Measurements from ENCODE around the gene PAXIP1. TPM values are rescaled to one million over a fixed set of nuclear protein-coding genes. Genes with fewer than 3 reads are reported as not detected.
"Not testable (repeated sequence)": the region's sequence is repeated elsewhere in the genome, so short reads cannot be mapped to it uniquely, and the experiment has no call there.

The PAXIP1 gene, protein sequence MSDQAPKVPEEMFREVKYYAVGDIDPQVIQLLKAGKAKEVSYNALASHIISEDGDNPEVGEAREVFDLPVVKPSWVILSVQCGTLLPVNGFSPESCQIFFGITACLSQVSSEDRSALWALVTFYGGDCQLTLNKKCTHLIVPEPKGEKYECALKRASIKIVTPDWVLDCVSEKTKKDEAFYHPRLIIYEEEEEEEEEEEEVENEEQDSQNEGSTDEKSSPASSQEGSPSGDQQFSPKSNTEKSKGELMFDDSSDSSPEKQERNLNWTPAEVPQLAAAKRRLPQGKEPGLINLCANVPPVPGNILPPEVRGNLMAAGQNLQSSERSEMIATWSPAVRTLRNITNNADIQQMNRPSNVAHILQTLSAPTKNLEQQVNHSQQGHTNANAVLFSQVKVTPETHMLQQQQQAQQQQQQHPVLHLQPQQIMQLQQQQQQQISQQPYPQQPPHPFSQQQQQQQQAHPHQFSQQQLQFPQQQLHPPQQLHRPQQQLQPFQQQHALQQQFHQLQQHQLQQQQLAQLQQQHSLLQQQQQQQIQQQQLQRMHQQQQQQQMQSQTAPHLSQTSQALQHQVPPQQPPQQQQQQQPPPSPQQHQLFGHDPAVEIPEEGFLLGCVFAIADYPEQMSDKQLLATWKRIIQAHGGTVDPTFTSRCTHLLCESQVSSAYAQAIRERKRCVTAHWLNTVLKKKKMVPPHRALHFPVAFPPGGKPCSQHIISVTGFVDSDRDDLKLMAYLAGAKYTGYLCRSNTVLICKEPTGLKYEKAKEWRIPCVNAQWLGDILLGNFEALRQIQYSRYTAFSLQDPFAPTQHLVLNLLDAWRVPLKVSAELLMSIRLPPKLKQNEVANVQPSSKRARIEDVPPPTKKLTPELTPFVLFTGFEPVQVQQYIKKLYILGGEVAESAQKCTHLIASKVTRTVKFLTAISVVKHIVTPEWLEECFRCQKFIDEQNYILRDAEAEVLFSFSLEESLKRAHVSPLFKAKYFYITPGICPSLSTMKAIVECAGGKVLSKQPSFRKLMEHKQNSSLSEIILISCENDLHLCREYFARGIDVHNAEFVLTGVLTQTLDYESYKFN
- total RNA-seq, result 10 to 100 TPM; 16.9 to 18.0 TPM

DNA sequence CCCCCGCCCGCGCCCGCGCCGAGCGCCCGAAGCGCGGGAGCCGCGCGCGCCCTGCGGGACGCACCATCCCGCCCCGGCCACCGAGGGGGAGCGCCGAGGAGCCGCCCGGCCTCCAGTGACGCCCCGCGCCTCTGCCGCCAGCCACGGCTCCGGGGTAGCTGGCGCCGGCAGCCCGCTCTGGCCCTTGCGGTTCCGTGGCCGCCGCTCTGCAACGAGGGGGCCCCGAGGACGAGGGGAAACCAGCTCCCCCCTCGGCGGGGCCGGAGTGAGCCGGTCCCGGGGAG lies at the start of gene PAXIP1:
Gene PAXIP1 (minus strand): TSS at position 33 of the 284 bp plus-strand sequence. CDS start 195 bp downstream, outside the sequence.
- intact Hi-C loops (cut with micrococcal nuclease), result loop anchor here (1.0 to 10.0 kb wide), 4 partner anchors 91 to 642 kb away; partner anchors contain the start of gene RBM33
- Mint-ChIP-seq H3K36me3 (ENCODE audit: low read depth) (peaks cover 20% of the 10 kb centered on the region), H3K27me3 (ENCODE audit: low read depth) (no peaks in the 10 kb centered on the region), H3K9me3 (no peaks in the 10 kb centered on the region), H3K4me1 (ENCODE audit: low read depth) (peaks cover 7% of the 10 kb centered on the region), H3K4me3 (peak within 1 kb of the TSS; percentile 92), H3K27ac (peak within 1 kb of the TSS; percentile 89)
- DNase-seq, result no peak
- CTCF ChIA-PET, result interaction anchor here (0.8 to 1.0 kb wide), 2 partner anchors 75 to 341 kb away, joined by 3 to 6 read pairs; no protein-coding TSS in a partner anchor

DNA sequence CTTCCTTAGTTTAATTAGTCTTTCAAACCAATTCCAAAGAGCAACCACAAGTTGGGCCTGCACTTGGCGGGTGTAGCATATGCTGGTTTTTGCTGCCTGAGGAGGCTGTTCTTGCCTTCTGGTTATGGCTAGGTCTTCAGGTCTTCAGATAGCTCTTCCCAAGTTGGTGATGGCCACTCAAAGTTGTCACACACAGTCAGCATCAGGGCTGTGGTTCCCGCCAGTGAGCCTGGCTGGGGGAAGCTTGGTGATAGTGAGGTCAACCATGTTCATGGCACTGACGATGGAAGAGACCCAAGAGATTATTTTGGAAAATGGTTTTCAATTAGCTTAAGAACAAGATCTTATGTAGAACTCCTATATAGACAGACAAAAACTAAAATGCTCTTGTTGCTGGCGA lies 48.4 kb upstream of the PAXIP1 start:
- Mint-ChIP-seq H3K4me3 (no peak overlapping the region), H3K9me3 (no peaks in the 10 kb centered on the region), H3K27me3 (ENCODE audit: low read depth) (peaks cover 15% of the 10 kb centered on the region), H3K36me3 (ENCODE audit: low read depth) (no peaks in the 10 kb centered on the region), H3K27ac (no peak overlapping the region), H3K4me1 (ENCODE audit: low read depth) (no peaks in the 10 kb centered on the region)
- DNase-seq, result no peak
- intact Hi-C loops (cut with micrococcal nuclease), result no loop called here
- CTCF ChIA-PET, result no interaction called here

DNA sequence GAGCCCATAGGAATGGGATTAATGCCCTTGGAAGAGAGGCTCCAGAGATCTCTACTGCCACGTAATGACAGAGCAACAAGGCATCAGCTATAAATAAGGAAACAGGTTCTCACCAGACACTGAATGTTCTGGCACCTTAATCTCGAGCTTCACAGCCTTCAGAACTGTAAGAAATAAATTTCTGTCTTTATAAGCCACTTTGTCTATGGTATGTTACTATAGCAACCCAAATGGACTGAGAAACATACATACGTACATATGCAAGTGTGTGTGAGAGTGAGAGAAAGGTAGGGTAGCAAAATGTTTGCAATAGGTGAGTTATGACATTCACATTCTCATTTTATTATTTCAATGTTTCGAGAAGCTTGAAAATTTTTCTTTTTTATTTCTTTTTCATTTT lies 45.1 kb upstream of the PAXIP1 start:
- CTCF ChIA-PET, result no interaction called here
- Mint-ChIP-seq H3K36me3 (ENCODE audit: low read depth) (no peaks in the 10 kb centered on the region), H3K4me3 (no peak overlapping the region), H3K4me1 (ENCODE audit: low read depth) (no peaks in the 10 kb centered on the region), H3K27ac (no peak overlapping the region), H3K27me3 (ENCODE audit: low read depth) (peaks cover 9% of the 10 kb centered on the region), H3K9me3 (no peaks in the 10 kb centered on the region)
- intact Hi-C loops (cut with micrococcal nuclease), result no loop called here
- no peak for DNase-seq

DNA sequence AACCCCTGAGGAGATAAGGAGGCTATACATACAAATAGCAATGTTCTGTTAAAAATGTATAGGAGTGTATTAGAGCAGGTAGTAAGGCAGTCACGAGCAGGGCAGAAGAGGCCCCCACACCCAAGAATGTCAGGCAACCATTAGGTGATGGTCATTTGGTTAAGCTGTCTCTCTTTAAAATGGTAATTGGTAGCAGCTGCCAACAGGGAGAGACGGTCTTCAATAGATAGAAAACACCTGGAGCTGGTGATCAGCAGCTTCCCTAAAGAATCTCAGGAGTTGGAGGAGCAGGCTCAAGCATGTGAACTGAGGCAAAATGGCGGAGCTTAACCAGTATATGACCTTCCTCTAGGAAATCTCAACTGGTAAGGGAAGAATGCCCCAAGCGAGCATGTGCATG lies 40.8 kb upstream of the PAXIP1 start:
- no peaks in the 10 kb centered on the region for H3K4me1 Mint-ChIP-seq (ENCODE audit: low read depth)
- H3K27ac Mint-ChIP-seq, result no peak overlapping the region
- no peaks in the 10 kb centered on the region for H3K36me3 Mint-ChIP-seq (ENCODE audit: low read depth)
- no peak overlapping the region for H3K4me3 Mint-ChIP-seq
- DNase-seq, result no peak
- no peaks in the 10 kb centered on the region for H3K9me3 Mint-ChIP-seq
- CTCF ChIA-PET, result interaction anchor here (0.5 kb wide), 1 partner anchor 556 kb away, joined by 5 read pairs; no protein-coding TSS in a partner anchor
- H3K27me3 Mint-ChIP-seq (ENCODE audit: low read depth), result peaks cover 27% of the 10 kb centered on the region
- intact Hi-C loops (cut with micrococcal nuclease), result no loop called here

DNA sequence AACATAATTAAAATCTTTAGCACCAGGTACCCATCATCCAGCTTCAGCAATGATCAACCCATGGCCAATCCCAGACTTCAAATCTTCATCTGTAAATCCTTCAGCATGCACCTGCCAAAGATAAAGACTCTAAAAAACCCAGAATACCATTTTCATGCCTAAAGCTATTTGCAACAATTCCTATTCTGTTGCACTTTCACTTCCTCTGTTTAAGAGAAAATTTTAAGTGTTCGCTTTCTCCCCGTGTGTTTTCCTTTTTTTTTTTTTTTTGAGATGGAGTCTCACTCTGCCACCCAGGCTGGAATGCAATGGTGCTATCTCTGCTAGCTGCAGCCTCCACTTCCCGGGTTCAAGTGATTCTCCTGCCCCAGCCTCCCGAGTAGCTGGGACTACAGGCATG lies 35.4 kb upstream of the PAXIP1 start:
- Mint-ChIP-seq H3K27me3 (ENCODE audit: low read depth) (peaks cover 27% of the 10 kb centered on the region), H3K9me3 (no peaks in the 10 kb centered on the region), H3K4me1 (ENCODE audit: low read depth) (no peaks in the 10 kb centered on the region), H3K27ac (no peak overlapping the region), H3K4me3 (no peak overlapping the region), H3K36me3 (ENCODE audit: low read depth) (no peaks in the 10 kb centered on the region)
- intact Hi-C loops (cut with micrococcal nuclease), result no loop called here
- DNase-seq, result no peak
- CTCF ChIA-PET, result no interaction called here

DNA sequence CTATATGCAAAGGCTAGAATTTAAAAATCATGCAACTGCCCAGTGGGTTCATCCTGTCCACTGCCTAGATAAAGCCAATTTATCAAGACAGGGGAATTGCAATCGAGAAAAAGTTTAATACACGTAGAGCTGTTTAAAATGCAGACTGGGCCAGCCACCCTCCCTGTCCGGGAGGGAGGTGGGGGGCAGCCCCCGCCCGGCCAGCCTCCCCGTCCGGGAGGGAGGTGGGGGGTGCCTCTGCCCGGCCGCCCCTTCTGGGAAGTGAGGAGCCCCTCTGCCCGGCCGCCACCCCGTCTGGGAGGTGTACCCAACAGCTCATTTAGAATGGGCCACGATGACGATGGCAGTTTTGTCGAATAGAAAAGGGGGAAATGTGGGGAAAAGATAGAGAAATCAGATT lies 31.6 kb upstream of the PAXIP1 start:
- H3K36me3 Mint-ChIP-seq (ENCODE audit: low read depth); H3K9me3 Mint-ChIP-seq; CTCF ChIA-PET; H3K4me3 Mint-ChIP-seq; H3K27ac Mint-ChIP-seq; H3K4me1 Mint-ChIP-seq (ENCODE audit: low read depth); intact Hi-C loops (cut with micrococcal nuclease); DNase-seq: not testable (repeated sequence)
- peaks cover 13% of the 10 kb centered on the region for H3K27me3 Mint-ChIP-seq (ENCODE audit: low read depth)

DNA sequence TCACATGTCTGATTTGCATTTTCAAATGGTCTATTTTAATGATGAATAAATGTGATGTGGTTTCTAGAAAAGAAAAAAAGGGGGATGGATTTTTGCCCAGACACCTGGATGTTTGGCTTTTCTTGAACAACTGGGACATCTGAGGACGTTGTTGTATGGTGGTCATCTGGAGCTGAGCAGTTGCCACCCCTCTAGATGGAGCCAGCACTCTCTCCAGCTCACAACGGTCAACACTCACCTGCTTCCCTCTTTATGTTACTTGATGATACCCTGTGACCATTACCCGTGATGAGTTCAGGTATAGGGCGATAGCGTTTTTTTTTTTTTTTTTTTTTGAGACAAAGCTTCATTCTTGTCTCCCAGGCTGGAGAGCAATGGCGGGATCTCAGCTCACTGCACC lies 30.1 kb upstream of the PAXIP1 start:
- H3K27me3 Mint-ChIP-seq (ENCODE audit: low read depth), result peaks cover 8% of the 10 kb centered on the region

DNA sequence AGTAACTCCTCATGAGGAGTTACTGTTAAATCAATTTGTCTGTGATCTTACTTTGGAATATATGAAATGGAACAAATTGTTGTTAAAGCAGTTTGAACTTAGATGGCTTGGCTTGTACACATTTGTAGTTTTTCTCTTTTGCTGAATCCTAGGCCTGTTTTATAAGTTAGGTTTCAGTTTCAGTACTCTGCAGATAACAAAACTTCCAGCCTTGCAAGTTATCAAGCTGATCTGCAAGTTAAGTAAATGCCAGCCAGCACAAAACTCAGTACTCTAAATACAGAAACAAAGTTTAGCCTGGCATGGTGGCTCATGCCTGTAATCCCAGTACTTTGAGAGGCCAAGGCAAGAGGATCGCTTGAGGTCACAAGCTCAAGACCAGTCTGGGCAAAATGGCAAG lies 25.0 kb upstream of the PAXIP1 start:
- no peak for DNase-seq
- no peaks in the 10 kb centered on the region for H3K36me3 Mint-ChIP-seq (ENCODE audit: low read depth)
- H3K9me3 Mint-ChIP-seq, result no peaks in the 10 kb centered on the region
- H3K4me3 Mint-ChIP-seq, result no peak overlapping the region
- CTCF ChIA-PET, result no interaction called here
- intact Hi-C loops (cut with micrococcal nuclease), result no loop called here
- H3K27me3 Mint-ChIP-seq (ENCODE audit: low read depth), result peaks cover 2% of the 10 kb centered on the region
- H3K27ac Mint-ChIP-seq, result no peak overlapping the region
- no peaks in the 10 kb centered on the region for H3K4me1 Mint-ChIP-seq (ENCODE audit: low read depth)

More for the DNA sequence above, 30.1 kb upstream of the PAXIP1 start:
- H3K4me3 Mint-ChIP-seq, result no peak overlapping the region
- H3K27ac Mint-ChIP-seq, result no peak overlapping the region
- CTCF ChIA-PET, result no interaction called here
- intact Hi-C loops (cut with micrococcal nuclease), result no loop called here
- H3K36me3 Mint-ChIP-seq (ENCODE audit: low read depth), result no peaks in the 10 kb centered on the region
- H3K9me3 Mint-ChIP-seq, result no peaks in the 10 kb centered on the region
- DNase-seq, result no peak
- H3K4me1 Mint-ChIP-seq (ENCODE audit: low read depth), result no peaks in the 10 kb centered on the region

DNA sequence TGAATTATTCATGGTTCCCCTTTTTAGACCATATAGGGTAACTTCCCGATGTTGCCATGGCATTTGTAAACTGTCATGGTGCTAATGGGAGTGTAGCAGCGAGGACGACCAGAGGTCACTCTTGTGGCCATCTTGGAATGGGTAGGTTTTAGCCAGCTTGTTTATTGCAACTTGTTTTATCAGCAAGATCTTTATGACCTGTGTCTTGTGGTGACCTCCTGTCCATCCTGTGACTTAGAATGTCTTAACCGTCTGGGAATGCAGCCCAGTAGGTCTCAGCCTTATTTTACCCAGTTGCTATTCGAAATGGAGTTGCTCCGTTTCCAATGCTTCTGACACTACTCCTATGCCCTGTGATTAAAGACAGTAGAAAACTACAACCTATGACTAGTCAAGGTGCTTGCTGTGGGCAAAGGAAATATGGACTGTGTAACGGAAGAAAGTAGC lies 18.8 kb upstream of the PAXIP1 start:
- H3K36me3 Mint-ChIP-seq (ENCODE audit: low read depth), result no peaks in the 10 kb centered on the region
- no peaks in the 10 kb centered on the region for H3K9me3 Mint-ChIP-seq
- no peaks in the 10 kb centered on the region for H3K27me3 Mint-ChIP-seq (ENCODE audit: low read depth)
- intact Hi-C loops (cut with micrococcal nuclease), result no loop called here
- H3K27ac Mint-ChIP-seq, result no peak overlapping the region
- no peaks in the 10 kb centered on the region for H3K4me1 Mint-ChIP-seq (ENCODE audit: low read depth)
- DNase-seq, result no peak
- CTCF ChIA-PET, result interaction anchor here (1.3 to 2.2 kb wide), 2 partner anchors 11 to 13 kb away, joined by 4 to 6 read pairs; no protein-coding TSS in a partner anchor
- H3K4me3 Mint-ChIP-seq, result no peak overlapping the region

DNA sequence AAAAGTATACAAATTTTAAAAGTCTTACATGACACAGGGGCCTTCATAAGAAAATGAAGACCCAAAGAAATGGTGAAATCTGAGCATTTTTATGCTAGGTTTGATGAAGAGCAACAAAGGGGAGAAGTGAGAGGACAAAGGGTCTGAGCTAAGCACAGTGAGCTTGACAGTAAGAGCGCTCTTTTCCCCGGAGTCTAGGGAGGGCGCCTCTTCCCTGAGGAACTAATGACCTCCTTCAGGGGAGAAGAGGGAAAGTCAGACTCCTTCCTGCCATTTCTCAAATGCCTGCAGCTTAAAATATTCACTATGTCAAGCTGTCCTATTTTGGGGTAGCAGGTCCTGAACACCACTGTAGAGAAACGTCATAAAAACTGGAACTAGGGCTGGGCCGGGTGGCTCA lies 18.1 kb upstream of the PAXIP1 start:
- CTCF ChIA-PET, result interaction anchor here (0.5 to 2.2 kb wide), 3 partner anchors 10 to 20 kb away, joined by 4 to 6 read pairs (median 5); no protein-coding TSS in a partner anchor
- Mint-ChIP-seq H3K4me1 (ENCODE audit: low read depth) (no peaks in the 10 kb centered on the region), H3K27ac (no peak overlapping the region), H3K4me3 (no peak overlapping the region), H3K9me3 (no peaks in the 10 kb centered on the region), H3K27me3 (ENCODE audit: low read depth) (no peaks in the 10 kb centered on the region), H3K36me3 (ENCODE audit: low read depth) (no peaks in the 10 kb centered on the region)
- intact Hi-C loops (cut with micrococcal nuclease), result no loop called here
- DNase-seq, result no peak

DNA sequence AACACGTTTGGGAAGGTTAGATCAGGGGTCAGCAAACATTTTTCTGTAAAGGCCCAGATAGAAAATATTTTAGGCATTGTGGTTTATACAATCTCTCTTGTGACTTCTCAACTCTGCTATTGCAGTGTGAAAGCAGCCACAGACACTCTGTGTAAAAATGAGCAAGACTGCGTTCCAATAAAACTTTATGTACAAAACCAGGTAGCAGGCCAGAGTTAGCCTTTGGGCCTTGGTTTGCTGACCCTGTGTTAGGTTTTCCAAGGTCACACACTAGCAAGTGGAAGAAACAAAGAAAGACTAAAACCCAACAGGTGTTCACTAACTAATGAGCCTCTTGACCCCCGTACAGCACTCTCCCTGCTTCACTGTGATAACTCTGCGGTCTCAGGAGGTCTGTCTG lies 14.9 kb upstream of the PAXIP1 start:
- H3K27ac Mint-ChIP-seq, result no peak overlapping the region
- H3K27me3 Mint-ChIP-seq (ENCODE audit: low read depth), result no peaks in the 10 kb centered on the region
- H3K4me3 Mint-ChIP-seq, result no peak overlapping the region
- H3K36me3 Mint-ChIP-seq (ENCODE audit: low read depth), result no peaks in the 10 kb centered on the region
- intact Hi-C loops (cut with micrococcal nuclease), result no loop called here
- CTCF ChIA-PET, result interaction anchor here (0.6 to 0.8 kb wide), 2 partner anchors 9 to 28 kb away, joined by 3 read pairs; no protein-coding TSS in a partner anchor
- DNase-seq, result no peak
- no peaks in the 10 kb centered on the region for H3K4me1 Mint-ChIP-seq (ENCODE audit: low read depth)
- H3K9me3 Mint-ChIP-seq, result no peaks in the 10 kb centered on the region

DNA sequence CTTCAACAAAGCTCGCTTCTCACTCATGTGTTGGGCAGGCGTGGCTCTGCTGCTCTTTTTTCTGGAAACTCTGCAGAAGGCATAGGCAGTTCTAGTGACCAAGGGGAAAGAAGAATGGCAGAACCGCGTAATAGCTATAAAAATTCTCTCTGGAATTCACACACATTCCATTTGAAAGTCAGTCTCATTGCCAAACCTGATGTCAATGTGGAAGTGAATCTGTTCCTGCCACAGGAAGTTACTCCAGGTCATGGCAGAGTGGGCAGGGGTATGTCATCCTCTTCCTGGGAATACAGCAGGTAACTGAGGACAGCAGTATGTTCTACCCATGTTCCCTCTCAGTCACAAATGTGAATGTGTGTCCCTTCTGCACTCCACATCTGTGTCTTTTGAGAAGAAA lies 8.2 kb upstream of the PAXIP1 start:
- intact Hi-C loops (cut with micrococcal nuclease), result no loop called here
- H3K9me3 Mint-ChIP-seq, result no peaks in the 10 kb centered on the region
- CTCF ChIA-PET, result interaction anchor here (1.3 kb wide), 2 partner anchors 10 to 83 kb away, joined by 4 to 7 read pairs; no protein-coding TSS in a partner anchor
- H3K4me3 Mint-ChIP-seq, result no peak overlapping the region
- no peak for DNase-seq
- no peaks in the 10 kb centered on the region for H3K27me3 Mint-ChIP-seq (ENCODE audit: low read depth)
- no peaks in the 10 kb centered on the region for H3K4me1 Mint-ChIP-seq (ENCODE audit: low read depth)
- H3K27ac Mint-ChIP-seq, result no peak overlapping the region
- peaks cover 9% of the 10 kb centered on the region for H3K36me3 Mint-ChIP-seq (ENCODE audit: low read depth)
